IgD-negative memory B cell (primary cell): ENCODE results near the gene LHX5. TPM values are rescaled to one million over a fixed set of nuclear protein-coding genes. Genes with fewer than 3 reads are reported as not detected.

ENCODE experiments used
- H3K27ac Mint-ChIP-seq, 3 donors: one replicate each; pipeline ENCODE4 v1.8.0; 2020 to 2022; ENCODE audit warnings: mild to moderate bottlenecking in 3 of 3, mixed read lengths in 3 of 3, moderate library complexity in 1 of 3
- H3K27me3 Mint-ChIP-seq: one replicate; pipeline ENCODE4 v1.8.0; 2021; ENCODE audit warnings: mixed read lengths
- H3K36me3 Mint-ChIP-seq: one replicate; pipeline ENCODE4 v1.8.0; 2020; ENCODE audit warnings: mild to moderate bottlenecking, mixed read lengths
- H3K4me1 Mint-ChIP-seq, 3 donors: one replicate each; pipeline ENCODE4 v1.8.0; 2020 to 2022; ENCODE audit warnings: mixed read lengths in 3 of 3, mild to moderate bottlenecking in 1 of 3
- H3K4me3 Mint-ChIP-seq, 4 donors: one replicate each; pipeline ENCODE4 v1.8.0; 2020 to 2022; ENCODE audit warnings: mild to moderate bottlenecking in 4 of 4, mixed read lengths in 4 of 4, moderate library complexity in 3 of 4
- H3K9me3 Mint-ChIP-seq, 3 donors: one replicate each; pipeline ENCODE4 v1.8.0; 2020 to 2021; ENCODE audit warnings: mixed read lengths in 3 of 3, mild to moderate bottlenecking in 1 of 3
- polyA plus RNA-seq: library from polyadenylated mRNA; unstranded; fragments of 300-500 nt; fragmentation: Illumina TruSeq; gene quantifications from one replicate; pipeline ENCODE4 v1.2.3, GENCODE V29; 2021

Gene LHX5
- polyA plus RNA-seq, 1 donor from 2014 or later: not detected

DNA sequence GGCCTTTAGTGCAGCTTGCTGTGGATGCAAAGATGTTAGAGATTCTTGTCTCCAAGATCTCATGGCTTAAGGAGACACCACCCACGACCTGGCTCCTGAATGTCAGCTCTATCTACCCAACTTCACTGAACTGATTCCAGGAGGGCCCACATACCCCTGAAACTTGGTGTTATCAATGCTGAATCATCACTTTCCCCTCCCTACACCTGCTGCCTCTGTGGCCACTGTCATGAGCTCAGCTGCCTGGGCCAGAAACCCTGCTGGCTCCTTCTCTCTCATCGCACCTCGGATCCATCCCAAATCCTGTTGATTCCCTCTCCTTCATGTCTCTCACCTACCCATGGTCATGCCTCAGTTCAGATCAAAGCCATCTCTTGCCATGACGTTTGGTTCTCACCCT lies 15.1 kb upstream of the LHX5 start:
- H3K27ac Mint-ChIP-seq: no peak overlapping the region

DNA sequence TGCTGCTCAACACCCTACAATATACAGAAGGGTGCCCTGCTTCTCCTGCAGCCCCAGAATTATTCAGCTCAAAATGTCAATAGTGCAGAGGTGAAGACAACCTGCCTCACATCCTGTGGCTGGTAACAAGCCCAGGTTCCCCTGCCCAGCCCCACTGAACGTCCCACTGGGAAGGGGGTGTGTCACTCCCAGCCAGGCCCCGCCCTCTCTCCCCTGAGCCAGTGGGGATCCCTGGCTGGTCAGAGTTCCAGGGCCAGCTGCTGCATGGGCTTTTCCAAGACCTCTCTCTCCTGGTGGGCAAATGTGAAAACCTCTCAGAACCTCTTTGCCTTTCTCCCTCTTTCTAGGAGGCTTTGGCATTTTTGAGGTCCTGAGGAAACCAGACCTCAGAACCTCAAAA lies 13.7 kb upstream of the LHX5 start:
- Mint-ChIP-seq H3K9me3 (peaks cover 2 to 7% (median 2%) of the 10 kb centered on the region in 3 donors), H3K27me3 (peaks cover 55% of the 10 kb centered on the region)

More for the DNA sequence above, 15.1 kb upstream of the LHX5 start:
- Mint-ChIP-seq H3K36me3 (peaks cover 3% of the 10 kb centered on the region), H3K27me3 (peaks cover 53% of the 10 kb centered on the region), H3K9me3 (peaks cover 0 to 10% (median 4%) of the 10 kb centered on the region in 3 donors), H3K4me3 (no peak overlapping the region), H3K4me1 (no peaks in the 10 kb centered on the region)

DNA sequence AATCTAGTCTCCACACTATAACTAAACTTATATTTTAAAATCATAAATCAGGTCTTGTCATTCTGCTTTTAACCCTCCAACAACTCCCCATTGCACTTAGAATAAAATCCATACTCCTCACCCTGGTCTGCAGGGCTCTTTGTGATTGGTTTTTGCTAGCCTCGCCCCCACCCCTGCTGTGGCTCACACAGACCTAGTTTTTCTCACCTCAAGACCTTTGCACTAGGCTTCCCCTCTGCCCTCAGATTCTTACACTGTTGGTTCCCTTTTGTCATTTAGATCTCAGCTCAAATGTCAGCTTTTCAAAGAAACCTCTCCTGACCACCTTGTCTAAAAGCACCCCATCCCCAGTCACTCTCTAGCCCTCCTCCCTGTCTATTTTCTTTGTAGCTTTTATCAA lies 10.7 kb upstream of the LHX5 start:
- Mint-ChIP-seq H3K4me1 (no peaks in the 10 kb centered on the region), H3K27ac (no peak overlapping the region), H3K4me3 (no peak overlapping the region), H3K9me3 (peaks cover 3 to 5% (median 4%) of the 10 kb centered on the region in 3 donors), H3K27me3 (peaks cover 69% of the 10 kb centered on the region), H3K36me3 (peaks cover 2% of the 10 kb centered on the region)

More for the DNA sequence above, 13.7 kb upstream of the LHX5 start:
- no peaks in the 10 kb centered on the region for H3K4me1 Mint-ChIP-seq
- H3K36me3 Mint-ChIP-seq: peaks cover 2% of the 10 kb centered on the region
- no peak overlapping the region for H3K27ac Mint-ChIP-seq
- H3K4me3 Mint-ChIP-seq: no peak overlapping the region

DNA sequence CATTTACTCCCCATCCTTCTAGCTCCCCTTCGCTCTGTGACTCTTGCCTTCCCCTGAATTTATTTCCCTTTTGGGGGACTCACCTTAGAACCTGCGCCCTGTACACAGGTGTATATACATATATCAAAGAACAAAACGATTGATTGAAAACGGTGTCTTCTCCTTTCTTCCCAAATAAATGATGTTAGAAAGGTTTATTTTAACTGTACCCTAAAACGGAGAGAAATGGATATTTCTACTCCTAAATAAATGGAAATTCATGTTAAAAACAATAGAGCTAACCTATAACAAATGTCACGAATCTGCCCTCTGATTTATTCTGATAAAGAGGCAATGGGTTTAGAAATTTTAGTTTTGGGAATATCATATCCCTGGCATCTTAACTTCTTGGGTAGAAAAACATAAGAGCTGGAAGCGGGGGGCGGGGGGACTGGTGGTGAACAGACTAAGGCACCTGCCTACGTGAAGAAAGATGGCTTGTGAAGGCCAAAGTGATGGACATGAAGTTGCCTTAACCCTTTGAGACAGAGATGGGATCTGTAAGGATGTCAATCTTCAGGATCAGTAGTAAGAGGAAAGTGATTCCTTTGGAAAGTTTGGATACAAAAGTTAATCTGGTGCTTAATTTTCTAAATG lies 8.8 kb upstream of the LHX5 start:
- Mint-ChIP-seq H3K27ac (peak overlapping the region in 1 of 3 donors; percentile 64), H3K4me3 (no peak overlapping the region), H3K4me1 (no peaks in the 10 kb centered on the region), H3K9me3 (peaks cover 3 to 4% (median 3%) of the 10 kb centered on the region in 3 donors), H3K36me3 (no peaks in the 10 kb centered on the region), H3K27me3 (peaks cover 67% of the 10 kb centered on the region)

DNA sequence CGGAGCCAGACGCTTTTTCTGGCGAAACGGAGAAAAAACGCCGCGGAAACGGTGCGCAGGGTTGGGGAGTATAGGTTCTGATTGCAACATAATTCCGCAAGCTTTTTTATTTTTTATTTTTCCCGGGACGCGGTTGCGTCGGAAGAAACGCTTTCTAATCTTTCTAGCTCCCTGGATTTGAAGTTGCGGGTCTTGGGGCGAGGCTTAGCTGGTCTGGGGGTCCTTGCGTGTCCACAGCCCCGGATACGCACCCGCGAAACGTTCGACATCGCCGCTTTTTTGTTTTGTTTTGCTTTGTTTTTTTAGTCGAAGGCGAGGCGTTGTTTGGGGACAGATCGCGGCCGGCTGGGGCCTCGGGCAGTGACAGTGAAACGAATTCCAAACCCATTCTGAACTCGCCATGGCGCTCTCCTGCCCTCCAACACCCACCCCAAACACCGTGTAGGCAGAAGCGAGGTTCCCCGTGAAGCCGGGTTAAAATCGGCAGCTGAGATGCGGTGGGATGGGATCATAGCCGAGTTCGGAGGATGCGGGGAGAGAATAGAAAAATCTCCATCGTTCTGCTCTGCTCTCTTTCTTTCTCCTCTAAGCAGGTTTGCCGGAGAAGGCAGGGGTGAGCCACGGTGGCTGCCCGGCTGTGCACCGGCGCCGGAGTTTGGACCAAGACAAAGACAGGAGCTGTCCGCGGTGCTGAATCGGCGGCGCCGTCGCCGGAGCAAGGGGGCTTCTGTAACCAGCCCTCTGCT lies 8.1 kb upstream of the LHX5 start:
- Mint-ChIP-seq H3K9me3 (peaks cover 3 to 5% (median 4%) of the 10 kb centered on the region in 3 donors), H3K27ac (peak overlapping the region in 2 of 3 donors; percentile 64 to 84), H3K27me3 (peaks cover 70% of the 10 kb centered on the region), H3K36me3 (no peaks in the 10 kb centered on the region), H3K4me1 (peaks cover 0 to 5% (median 4%) of the 10 kb centered on the region in 3 donors), H3K4me3 (peak overlapping the region in 2 of 4 donors; percentile 33 to 68)

DNA sequence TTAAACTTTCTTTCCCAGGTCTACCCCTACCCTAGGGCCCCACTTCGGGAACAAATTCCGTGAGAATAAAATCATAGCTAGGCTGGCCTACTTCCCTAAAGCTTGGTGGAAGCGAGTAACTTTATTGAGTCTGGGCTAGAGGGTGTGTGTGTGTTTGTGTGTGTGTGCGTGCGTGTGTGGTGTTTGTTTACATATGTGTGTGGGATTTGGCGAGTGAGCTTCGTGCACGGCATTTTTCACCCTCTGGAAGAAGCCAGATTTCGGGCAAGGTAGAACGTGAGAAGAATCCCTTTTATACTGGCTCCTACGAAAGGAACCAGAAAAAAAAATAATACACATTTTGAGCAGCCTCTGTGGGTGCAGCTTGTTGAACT lies 7.5 kb upstream of the LHX5 start:
- Mint-ChIP-seq H3K27ac (peak overlapping the region in 1 of 3 donors; percentile 84), H3K9me3 (peaks cover 2 to 5% (median 3%) of the 10 kb centered on the region in 3 donors)

DNA sequence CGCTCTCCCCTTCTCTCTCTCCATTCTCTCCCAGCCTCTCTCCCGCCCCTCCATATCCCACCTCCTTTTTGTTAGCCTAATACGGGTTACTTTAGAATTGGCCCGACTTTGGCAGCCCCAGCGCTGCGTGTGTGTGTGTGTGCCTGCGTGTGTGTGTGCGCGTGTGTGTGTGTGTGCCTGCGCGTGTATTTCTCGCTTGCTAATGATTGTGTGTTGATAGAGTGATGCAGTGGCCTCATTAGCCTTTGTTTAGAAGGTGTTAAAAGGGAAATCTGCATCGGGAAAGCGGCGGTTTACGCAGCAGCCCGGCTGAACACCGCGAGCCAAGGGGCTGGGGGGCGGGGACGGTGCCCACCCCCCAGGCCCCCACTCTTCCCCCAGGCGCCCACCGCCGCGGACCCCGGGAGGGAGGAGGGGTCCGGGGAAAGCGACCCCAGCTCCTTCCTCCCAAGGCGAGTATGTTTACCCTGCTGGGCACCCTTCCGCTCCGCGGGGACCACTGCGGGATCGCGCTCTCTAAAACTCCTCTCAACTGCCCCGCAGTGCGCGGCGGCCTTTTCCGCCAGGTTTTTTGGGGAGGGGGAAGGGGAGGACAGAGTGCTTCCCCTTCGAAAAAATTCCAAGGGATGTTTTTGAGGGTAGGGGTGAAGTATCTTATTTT lies 6.8 kb upstream of the LHX5 start:
- peaks cover 76% of the 10 kb centered on the region for H3K27me3 Mint-ChIP-seq
- peak overlapping the region in 1 of 4 donors; percentile 47 for H3K4me3 Mint-ChIP-seq
- H3K36me3 Mint-ChIP-seq: no peaks in the 10 kb centered on the region
- H3K4me1 Mint-ChIP-seq: peaks cover 0 to 11% (median 10%) of the 10 kb centered on the region in 3 donors
- H3K27ac Mint-ChIP-seq: no peak overlapping the region
- peaks cover 2 to 5% (median 3%) of the 10 kb centered on the region in 3 donors for H3K9me3 Mint-ChIP-seq

More for the DNA sequence above, 7.5 kb upstream of the LHX5 start:
- Mint-ChIP-seq H3K4me1 (peaks cover 0 to 10% (median 9%) of the 10 kb centered on the region in 3 donors), H3K27me3 (peaks cover 72% of the 10 kb centered on the region), H3K36me3 (no peaks in the 10 kb centered on the region), H3K4me3 (peak overlapping the region in 1 of 4 donors; percentile 45)

DNA sequence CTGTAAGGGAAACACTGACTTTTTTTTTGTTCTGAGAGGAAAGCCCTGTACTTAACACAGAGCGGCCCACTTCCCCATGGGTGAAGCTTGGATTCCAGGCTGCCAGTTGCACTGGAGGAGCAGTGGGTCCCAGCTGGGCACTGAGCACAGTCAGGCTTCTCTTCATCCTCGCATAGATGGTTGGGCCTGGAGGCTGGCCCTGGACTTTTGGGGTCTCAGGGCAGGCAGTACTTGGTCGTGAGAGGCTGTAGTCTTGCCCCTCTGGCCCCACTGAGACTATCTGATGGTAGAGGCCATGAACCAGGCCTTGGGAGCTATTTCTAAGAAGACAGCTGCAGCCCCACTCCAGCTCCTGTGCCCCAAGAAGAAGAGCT lies 6.2 kb upstream of the LHX5 start:
- Mint-ChIP-seq H3K9me3 (peaks cover 2 to 5% (median 3%) of the 10 kb centered on the region in 3 donors), H3K36me3 (no peaks in the 10 kb centered on the region), H3K27ac (no peak overlapping the region), H3K4me3 (peak overlapping the region in 1 of 4 donors; percentile 28), H3K27me3 (peaks cover 75% of the 10 kb centered on the region), H3K4me1 (peaks cover 0 to 13% (median 11%) of the 10 kb centered on the region in 3 donors)

DNA sequence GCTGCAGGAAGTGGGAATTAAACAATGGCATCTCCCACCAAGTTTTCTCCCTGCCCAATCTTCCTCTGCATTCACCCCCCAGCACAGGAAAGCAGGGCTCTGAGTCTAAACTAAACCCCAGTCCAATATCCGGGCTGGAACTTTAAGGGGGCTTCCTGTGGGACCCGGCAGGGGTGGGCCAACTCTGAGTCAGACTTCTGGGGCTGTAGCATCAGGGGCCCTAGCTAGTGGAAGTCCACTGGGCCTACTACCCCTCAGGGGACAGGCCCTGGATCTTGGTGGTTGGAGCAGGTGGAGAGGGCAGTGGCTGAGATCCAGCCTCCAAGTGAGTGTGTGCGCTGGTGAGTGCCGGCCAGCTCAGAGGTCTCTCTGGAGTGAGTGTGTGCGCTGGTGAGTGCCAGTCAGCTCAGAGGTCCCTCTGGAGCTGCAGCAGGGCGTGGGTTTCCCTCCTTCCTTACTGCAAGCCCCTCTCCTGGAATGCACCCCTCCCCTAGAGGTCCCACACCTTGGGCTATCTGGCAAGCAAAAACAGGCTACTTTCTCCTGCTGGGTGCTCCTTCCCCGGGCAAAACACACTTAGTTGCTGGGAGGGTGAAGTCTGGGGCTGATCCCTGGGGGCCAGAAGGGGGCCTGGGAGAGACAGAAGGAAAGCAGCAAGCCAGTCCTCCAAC lies 5.6 kb upstream of the LHX5 start:
- Mint-ChIP-seq H3K9me3 (peaks cover 2 to 5% (median 3%) of the 10 kb centered on the region in 3 donors), H3K27ac (peak overlapping the region in 2 of 3 donors; percentile 6 to 31), H3K4me3 (peak overlapping the region in 1 of 4 donors; percentile 28), H3K4me1 (peaks cover 0 to 13% (median 11%) of the 10 kb centered on the region in 3 donors), H3K36me3 (no peaks in the 10 kb centered on the region), H3K27me3 (peaks cover 72% of the 10 kb centered on the region)

DNA sequence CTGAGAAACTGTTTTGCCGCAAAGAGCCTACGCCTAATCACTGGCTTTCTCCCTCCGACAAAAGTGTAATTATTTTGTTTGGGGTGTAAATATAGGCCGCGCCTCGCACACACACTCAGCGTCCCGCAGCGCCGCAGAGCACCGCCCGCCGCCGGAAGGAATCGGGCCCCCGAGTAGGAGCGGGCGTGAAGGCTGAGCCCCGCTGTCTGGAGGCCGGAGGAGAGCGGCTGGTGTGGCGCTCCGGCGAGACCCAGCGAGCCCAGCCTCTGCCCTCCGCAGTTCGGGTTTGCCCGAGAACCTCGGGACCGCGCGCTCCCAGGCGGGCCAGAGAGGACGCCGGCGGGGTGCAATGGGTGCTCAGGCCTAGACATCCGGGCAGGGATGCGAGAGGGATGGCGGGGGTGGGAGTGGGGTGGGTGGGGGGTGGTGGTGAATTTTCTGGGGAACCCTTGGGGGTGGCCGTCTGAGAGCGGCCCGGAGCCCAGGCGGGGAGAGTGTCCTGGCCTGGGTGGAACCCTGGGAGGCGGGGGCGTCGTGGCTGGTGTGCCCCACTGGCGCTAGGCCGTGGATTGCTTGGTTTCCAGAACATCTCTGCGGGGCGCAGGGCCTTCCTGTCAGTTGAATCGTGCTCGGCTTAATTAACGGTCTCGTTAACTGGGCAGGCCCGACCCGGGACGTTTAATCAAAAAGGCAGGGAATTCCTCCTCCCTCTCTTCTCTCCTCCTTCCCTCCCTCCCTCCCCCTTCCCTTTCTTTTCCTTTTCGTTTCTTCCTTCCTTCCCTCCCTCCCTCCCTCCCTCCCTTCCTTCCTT lies 4.7 kb upstream of the LHX5 start:
- H3K27me3 Mint-ChIP-seq: peaks cover 71% of the 10 kb centered on the region
- peaks cover 2% of the 10 kb centered on the region for H3K36me3 Mint-ChIP-seq
- H3K4me3 Mint-ChIP-seq: no peak overlapping the region
- H3K4me1 Mint-ChIP-seq: peaks cover 0 to 17% (median 11%) of the 10 kb centered on the region in 3 donors
- no peak overlapping the region for H3K27ac Mint-ChIP-seq
- peaks cover 2 to 5% (median 3%) of the 10 kb centered on the region in 3 donors for H3K9me3 Mint-ChIP-seq

DNA sequence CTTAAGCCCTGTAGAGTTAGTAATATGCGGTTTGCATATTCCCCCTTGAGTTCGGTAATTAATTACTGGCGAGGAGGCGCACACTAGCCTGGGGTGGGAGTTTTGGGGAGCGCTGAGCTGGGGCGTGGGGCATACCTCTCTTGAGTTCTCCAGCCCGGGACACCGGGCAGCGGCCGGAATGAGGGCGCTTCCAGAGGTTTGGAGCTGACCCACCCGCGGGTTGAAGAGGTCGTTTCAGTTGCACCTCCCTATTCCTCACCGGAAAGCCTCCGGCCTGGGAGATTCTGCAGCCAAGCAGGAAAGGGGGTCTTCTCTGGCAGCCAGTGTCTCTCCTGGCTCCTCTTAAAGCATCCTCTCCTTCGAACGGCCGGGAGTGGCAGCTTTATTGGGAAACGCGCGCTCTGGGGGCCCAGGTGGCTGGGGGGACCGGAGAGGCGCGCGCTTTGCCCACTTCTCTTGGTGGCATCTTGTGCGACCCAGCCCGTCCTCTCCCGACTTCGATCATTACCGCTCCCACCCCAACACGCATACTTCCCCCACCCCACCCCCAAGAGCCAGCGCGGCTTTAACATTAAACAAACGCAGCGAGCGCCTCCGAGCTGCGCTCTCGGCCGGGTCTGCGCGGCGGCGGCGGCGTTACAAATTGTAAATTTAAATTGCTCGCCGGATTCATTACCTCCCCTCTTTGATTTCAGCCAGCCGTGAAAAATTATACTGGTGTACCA lies 3.9 kb upstream of the LHX5 start:
- peaks cover 73% of the 10 kb centered on the region for H3K27me3 Mint-ChIP-seq
- peaks cover 2 to 5% (median 3%) of the 10 kb centered on the region in 3 donors for H3K9me3 Mint-ChIP-seq
- H3K4me1 Mint-ChIP-seq: peaks cover 0 to 17% (median 11%) of the 10 kb centered on the region in 3 donors
- no peak overlapping the region for H3K27ac Mint-ChIP-seq
- no peak overlapping the region for H3K4me3 Mint-ChIP-seq
- H3K36me3 Mint-ChIP-seq: peaks cover 2% of the 10 kb centered on the region

DNA sequence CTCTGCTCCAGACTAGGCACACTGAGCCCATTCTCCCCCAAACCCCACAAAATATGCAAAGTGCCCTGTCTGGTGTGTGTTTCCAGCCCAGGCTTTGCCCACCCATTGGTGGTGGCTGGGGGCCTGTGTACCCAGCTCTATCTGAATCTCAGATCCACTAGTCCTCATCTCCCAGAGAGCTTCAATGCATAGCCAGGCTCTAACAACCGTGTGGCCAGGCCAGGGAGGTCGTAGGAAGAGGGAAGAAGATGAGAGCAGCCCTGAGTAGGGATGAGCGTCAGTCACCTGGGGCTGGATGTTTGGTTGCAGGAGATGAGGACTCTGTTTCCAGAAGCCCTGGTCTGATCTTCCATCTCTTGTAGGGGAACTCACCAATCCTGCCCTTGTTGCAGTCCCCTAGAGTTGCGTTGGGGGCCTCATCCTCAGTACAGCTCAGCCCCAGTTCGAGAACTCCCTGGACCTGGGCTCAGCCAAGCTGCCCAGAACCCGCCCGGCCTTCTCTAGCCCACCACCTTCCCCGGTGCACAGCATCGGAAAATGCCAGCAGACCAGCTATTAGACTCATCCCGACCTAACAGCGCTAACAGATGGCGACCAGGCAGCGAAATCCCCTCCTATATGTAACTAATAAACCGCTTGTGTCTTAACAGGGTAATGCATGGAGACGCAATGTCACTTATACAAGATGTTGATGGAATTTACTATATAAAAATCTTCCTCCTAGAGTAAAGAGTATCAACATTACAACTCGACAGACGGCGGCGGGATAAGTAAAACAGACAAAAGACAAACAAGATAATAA lies 3.2 kb upstream of the LHX5 start:
- peaks cover 2% of the 10 kb centered on the region for H3K36me3 Mint-ChIP-seq
- H3K4me1 Mint-ChIP-seq: peaks cover 0 to 17% (median 11%) of the 10 kb centered on the region in 3 donors
- H3K4me3 Mint-ChIP-seq: peak overlapping the region in 1 of 4 donors; percentile 29
- H3K9me3 Mint-ChIP-seq: peaks cover 0 to 5% (median 2%) of the 10 kb centered on the region in 3 donors
- peak overlapping the region; percentile 62 to 85 (median 77) for H3K27ac Mint-ChIP-seq
- H3K27me3 Mint-ChIP-seq: peaks cover 68% of the 10 kb centered on the region

DNA sequence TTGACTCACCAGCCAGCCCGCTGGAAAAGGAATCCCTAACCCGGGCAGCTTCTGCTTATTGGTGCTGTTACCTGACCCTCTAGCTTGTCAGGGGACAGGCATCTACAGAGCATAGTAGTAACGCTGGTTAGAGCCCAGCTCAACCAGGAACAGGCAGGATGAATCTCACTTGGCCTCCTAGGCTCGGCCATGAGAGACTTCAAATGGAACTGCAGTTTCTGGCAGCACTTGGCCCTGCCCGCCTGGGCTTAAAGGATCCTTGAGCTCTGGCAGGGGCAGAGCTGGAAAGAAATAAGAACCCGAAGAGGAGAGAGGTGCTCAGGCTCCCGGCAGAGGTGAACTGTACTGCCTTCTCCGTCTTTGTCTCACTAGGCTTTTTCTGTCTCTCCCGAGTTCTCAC lies 2.3 kb upstream of the LHX5 start:
- Mint-ChIP-seq H3K27ac (peak overlapping the region in 2 of 3 donors; percentile 77 to 85), H3K9me3 (peaks cover 0 to 2% (median 0%) of the 10 kb centered on the region in 3 donors), H3K4me3 (peak overlapping the region in 2 of 4 donors; percentile 20 to 29), H3K27me3 (peaks cover 64% of the 10 kb centered on the region), H3K4me1 (peaks cover 1 to 17% (median 11%) of the 10 kb centered on the region in 3 donors), H3K36me3 (peaks cover 2% of the 10 kb centered on the region)
